Activated CD8-positive, alpha-beta memory T cell treated with anti-CD3 and anti-CD28 coated beads, Interleukin-2, amount 50 U/mL, for 24 hours (primary cell): ENCODE results near the gene POLDIP3.
"Not testable (repeated sequence)": the region's sequence is repeated elsewhere in the genome, so short reads cannot be mapped to it uniquely, and the experiment has no call there.

Experiments used
- DNase-seq: peaks from one replicate; pipeline ENCODE4 v3.0.0-alpha.2; 2020; ENCODE audit errors: extremely low read depth

POLDIP3 gene

GRCh38 chr22:42560381-42560780, 54.3 kb downstream of the POLDIP3 start:
- no peak for DNase-seq

- peak; percentile 50 for DNase-seq
Measured at GRCh38 chr22:42553475-42554361, 61.0 kb downstream of the POLDIP3 start, which contains the start of gene SERHL2. TSS of gene SERHL2 (plus strand) at chr22:42553956. CDS start at chr22:42554021, 65 bp downstream.

DNA sequence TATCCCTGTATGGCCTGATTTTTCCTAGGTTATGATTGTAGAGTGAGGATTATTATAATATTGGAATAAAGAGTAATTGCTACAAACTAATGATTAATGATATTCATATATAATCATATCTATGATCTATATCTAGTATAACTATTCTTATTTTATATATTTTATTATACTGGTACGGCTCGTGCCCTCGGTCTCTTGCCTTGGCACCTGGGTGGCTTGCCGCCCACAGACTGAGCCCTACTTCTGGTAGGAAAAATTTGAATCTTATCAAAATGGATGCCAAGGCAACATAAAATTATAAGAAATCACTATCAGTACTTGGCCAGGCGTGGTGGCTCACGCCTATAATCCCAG, 62.4 kb downstream of the POLDIP3 start:
- not testable (repeated sequence) for DNase-seq

- no peak for DNase-seq
Measured at GRCh38 chr22:42549331-42550060, 65.2 kb downstream of the POLDIP3 start.

DNA sequence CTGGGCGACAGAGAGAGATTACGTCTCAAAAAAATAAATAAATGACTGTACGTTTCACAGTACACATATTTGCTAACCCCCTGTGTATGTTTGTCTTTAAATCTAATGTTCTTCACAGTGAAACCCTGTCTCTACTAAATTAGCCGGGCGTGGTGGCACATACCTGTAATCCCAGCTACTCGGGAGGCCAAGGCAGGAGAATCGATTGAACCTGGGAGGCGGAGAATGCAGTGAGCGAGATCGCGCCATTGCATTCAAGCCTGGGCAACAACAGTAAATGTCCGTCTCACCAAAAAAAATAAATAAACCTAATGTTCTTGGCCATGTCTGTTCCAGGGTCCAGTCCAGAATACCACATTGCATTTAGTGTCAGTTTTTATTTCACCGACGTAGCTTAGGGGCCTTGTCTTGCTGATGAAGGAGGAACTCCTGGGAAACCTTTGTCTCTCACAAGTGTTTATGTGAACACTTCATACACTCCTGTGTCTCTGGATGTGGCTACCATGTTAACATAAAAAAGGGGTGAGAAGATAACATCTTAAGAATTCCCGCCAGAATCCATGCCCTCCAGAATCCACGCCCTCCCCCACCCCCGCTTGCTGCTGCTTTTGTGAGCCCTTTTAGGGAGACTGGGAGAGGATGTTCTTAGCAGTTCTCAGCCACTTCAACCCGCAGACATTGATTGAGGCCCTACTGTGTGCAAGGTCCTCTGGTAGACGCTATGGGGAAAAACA, 65.9 kb downstream of the POLDIP3 start:
- DNase-seq = no peak

DNA sequence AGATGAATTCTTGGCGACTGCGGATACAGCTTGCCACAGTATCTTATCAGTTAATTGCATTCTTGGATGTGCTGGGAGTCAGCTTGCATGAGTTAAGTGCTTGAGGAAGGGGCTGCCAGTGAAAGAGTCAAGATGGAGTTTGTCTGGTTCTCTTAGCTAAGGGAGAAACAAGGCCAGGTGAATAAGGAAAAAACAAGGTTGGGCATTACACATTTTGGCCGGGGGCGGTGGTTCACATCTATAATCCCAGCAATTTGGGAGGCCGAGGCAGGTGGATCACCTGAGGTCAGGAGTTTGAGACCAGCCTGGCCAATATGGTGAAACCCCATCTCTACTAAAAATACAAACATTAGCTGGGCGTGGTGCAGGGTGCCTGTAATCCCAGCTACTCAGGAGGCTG, 66.6 kb downstream of the POLDIP3 start:
- DNase-seq = not testable (repeated sequence)

DNA sequence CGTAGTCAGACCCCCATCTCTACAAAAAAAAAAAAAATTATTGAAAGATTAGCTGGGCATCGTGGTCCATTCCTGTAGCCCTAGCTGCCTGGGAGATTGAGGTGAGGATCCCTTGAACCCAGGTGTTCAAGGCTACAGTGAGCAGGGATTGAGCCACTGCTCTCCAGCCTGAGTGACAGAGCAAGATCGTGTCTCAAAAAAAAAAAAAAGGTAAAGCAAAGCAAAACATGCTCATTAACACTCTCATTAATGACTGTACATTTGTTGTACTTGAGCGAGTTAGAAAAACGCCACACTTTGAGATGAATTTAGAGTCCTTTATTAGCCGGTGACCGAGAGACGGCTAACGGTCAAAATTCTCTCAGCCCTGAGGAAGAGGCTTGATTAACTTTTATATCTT, 67.1 kb downstream of the POLDIP3 start:
- no peak for DNase-seq

DNA sequence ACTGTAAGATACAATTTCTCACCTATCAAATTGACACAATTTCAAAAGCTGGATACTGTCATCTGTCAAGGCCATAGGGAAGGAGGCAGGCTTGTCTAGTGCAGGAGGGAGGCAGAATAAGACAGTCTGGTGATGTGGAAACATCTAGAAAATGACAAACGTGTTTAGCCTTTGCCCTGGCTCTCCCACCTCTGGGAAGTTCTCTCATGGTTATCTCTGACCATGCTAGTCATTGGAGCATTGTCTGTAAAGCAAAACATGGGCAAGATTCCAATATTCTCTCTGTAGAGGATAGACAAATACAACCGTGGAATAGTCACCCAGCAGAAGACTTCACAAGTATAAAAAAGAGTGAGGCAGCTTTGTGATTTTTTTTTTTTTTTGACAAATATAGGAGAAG, 70.0 kb downstream of the POLDIP3 start:
- no peak for DNase-seq

DNA sequence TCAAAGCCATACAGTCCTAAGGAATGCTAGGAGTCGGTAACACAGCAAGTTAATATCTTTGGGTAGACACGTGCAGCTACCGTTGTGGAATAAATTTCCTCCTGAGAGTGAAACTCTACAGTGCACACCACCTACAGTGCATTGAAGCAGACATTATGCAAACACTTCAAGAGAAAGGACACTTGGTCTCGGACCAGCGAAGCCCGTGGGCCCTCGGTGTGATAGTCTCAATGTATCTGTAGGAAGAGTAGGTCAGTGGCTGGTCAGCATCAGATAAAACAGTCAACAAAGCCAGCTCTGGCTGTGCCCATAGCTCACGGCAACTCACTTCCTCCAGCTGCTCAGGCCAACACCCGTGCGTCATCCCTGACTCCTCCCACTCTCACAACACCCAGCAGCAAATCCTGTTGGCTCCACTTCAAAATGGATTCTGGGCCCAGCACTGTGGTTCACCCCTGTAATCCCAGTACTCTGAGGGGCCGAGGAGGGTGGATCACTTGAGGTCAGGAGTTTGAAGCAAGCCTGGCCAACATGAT, 75.4 kb downstream of the POLDIP3 start:
- DNase-seq = not testable (repeated sequence)

DNA sequence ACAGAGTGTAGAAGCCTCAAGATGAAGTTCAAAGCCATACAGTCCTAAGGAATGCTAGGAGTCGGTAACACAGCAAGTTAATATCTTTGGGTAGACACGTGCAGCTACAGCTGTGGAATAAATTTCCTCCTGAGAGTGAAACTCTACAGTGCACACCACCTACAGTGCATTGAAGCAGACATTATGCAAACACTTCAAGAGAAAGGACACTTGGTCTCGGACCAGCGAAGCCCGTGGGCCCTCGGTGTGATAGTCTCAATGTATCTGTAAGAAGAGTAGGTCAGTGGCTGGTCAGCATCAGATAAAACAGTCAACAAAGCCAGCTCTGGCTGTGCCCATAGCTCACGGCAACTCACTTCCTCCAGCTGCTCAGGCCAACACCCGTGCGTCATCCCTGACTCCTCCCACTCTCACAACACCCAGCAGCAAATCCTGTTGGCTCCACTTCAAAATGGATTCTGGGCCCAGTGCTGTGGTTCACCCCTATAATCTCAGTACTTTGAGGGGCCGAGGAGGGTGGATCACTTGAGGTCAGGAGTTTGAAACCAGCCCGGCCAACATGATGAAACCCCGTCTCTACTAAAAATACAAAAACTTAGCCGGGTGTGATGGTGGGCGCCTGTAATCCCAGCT, 77.4 kb downstream of the POLDIP3 start:
- DNase-seq = not testable (repeated sequence)

DNA sequence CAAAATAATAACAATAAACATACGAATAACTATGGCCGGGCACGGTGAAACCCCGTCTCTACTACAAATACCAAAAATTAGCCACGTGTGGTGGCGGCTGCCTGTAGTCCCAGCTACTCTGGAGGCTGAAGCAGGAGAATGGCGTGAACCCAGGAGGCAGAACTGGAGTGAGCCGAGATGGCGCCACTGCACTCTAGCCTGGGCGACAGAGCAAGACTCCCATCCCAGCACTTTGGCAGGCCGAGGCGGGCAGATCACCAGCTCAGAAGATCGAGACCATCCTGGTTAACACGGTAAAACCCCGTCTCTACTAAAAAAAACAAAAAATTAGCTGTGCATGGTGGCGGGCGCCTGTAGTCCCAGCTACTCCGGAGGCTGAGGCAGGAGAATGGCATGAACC, 78.0 kb downstream of the POLDIP3 start:
- not testable (repeated sequence) for DNase-seq

DNA sequence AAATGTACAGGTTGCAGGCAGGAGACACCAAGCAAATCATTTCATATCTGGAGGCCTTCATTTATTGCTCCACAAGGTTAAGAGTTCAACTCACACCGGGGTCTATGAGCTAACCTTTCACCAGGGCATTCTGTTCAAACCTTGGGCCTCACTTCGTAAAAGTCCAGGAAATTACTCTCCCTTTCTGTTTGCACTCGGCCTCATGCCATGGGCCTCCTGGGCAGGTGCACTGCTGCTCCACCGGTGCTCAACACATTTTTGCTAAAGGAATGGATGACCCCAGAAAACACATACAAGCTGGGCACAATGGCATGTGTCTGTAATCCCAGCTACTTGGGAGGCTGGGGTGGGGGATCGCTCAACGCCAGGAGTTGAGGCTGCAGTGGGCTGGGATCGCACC, 78.5 kb downstream of the POLDIP3 start:
- DNase-seq = no peak

DNA sequence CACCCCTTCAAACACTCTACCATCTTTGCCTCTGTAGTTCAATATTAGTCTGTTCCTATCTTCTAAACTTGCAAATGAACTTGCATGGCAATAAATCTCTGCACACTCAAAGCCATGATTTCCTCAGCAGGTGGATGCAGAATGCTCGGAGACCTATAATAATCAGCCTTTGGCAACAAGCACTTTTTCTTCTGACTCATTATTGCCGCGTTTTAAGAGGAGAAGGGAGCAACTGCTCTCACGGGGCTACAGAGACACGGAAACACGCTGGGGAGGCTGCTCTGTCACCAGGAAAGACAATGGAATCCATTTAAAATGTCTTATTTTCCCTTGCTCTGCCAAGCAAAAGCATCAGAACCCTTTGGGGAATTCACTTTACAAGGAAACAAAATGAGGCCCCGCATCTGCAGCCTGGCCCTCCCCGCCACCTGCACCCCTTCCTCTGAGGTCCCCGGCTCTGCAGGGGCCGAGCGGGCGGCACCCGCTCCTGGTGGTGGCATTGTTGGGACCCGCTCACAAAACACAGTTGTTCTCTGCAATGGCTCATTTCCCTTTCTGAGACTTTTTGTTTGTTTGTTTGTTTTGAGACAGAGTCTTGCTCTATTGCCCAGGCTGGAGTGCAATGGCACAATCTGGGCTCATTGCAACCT, 79.5 kb downstream of the POLDIP3 start:
- DNase-seq = not testable (repeated sequence)
